Endometrium (tissue), 2 donors: ENCODE measurements around the gene ABLIM2.

Experiments used
- FAIRE-seq: peaks from 2 replicates; lab custom pipeline; 2012; peaks lifted over from hg19 to GRCh38; lab: Jason Lieb, UNC
- donor health status: control.
- donor health status: control.

Gene ABLIM2

DNA sequence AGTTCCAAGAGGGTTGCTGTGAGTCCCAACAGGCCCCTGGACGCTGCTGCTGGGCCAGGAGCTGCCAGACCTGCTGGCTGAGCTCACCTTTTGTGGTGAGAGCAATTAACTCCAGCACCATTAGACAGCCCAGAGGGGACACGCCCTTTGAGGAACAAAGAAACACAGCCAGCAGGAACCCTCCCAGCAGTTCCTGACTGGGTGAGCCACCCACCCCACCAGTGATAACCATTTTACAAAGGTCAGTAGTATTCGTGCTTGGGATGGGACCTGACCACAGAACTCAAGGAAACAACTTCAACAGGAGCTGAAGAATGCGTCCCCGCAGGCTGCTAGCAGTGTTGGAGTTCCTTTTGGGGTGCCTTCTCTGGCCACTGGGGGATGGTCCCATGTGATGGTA is 180.1 kb downstream of the ABLIM2 start:
- no peak for FAIRE-seq

DNA sequence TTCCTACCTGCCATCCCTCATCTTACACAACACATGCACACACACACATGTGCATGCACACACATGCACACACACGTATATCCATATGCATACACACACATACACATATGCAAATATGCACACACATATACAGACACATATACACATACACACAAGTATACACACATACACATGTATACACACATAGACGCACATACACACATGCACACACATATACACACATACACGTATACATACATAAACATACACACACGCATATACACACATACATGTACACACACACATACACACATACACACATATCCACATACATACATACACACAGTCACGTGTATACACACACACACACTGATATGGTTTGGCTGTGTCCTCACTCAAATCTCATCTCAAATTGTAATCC is 182.0 kb downstream of the ABLIM2 start:
- no peak for FAIRE-seq

DNA sequence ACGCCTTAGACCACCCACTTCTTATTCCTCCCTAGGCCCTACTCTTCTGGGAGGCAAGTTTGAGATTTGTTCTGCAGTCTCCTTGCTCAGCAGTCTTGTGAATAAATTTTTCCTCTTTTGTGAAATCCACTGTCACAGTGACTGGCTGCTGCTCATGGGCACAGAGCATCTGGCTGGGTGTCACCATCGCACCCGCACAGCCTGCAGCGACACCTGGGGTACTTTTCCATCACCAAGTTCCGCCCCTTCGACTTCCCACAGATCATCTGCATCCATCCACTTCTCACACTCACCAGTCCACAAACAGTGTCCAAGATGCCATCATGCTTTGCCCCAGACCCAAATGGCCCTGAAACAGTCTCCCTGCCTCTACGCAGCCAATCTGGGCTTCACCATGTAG is 182.6 kb downstream of the ABLIM2 start:
- no peak for FAIRE-seq

DNA sequence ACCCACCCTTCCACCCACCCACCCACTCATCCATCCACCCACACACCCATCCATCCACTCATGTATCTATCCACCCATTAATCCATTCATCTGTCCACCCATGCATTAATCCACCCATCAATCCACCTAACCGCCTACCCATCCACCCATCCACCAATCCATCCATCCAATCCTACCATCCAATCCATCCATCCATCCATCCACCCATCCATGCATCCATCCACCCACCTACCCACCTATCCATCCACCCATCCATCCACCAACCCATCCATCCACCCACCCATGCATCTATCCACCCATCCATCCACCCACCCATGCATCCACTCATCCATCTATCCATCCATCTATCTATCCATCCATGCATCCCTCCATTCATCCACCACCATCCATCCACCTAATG is 184.2 kb downstream of the ABLIM2 start:
- no peak for FAIRE-seq

DNA sequence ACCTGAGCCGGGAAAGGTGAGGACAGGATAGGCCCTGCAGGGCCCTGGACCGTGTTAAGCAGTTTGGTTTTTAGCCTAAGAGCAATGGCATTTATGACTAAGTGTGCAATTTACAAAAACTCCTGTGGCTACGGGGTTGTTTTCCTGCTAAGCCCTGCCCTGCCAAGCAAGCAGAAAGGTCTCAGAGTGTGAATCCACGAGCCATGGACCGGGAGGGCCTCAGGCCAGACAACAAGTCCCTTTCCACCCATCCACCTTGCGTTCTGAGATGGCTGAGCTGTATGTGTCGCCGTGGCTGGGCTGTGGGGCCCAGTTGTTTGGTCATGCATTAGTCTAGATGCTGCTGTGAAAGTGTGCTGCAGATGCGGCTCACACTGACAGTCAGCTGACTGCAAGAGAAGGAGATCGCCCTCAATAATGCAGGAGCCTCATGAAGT is 185.1 kb downstream of the ABLIM2 start:
- FAIRE-seq = no peak

DNA sequence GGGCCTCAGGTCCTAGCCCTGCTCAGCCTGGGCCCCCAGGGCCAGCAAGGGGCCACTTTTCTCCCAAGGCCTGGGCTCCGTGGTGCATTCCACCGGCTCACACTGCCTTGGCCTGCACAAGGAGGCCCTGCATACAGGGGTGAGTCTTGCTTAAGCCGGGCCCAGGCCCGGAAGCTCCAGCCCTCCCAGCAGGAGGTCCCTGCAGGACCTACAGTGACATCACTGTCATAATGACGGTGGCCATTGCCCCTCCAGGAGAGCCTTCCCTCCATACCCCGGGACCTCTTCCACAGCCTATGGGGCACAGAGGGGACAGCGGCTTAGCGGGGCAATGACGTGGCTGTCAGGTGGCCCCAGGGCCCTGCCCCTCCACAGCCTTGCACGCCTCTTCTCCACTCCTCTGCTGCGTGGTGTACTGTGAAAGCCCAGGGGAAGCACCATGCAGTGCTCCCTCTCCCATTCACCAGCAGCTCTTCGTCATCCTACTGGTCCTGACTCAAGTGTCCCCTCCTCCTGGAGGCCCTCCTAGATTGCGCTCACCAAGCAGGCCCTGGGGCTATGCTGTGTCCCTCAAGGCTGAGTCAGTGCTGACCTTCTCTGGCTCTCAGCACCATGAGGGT is 186.6 kb downstream of the ABLIM2 start:
- no peak for FAIRE-seq

DNA sequence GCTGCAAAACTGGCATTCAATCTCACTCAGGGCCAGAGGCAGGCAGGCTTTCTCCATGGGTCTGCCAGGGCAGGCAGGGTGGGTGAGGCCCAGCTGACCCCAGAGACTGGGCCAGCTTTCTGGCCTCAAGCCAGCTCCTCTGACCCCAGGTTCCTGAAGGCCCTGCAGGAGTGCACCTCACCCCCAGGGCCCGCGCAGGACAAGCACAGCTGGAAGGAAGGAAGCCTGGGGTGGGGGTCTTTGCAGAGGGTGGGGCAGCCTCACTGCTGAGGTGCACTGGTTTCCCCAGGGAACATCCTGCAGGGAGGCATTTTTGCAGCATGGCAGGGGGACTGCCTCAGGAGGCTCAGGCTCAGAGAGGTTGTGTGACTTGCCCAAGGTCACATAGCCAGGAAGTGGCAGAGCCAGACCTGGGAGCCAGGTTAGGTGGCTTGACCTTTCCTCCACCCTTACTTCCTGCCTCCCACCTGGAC is 187.4 kb downstream of the ABLIM2 start:
- FAIRE-seq = no peak

DNA sequence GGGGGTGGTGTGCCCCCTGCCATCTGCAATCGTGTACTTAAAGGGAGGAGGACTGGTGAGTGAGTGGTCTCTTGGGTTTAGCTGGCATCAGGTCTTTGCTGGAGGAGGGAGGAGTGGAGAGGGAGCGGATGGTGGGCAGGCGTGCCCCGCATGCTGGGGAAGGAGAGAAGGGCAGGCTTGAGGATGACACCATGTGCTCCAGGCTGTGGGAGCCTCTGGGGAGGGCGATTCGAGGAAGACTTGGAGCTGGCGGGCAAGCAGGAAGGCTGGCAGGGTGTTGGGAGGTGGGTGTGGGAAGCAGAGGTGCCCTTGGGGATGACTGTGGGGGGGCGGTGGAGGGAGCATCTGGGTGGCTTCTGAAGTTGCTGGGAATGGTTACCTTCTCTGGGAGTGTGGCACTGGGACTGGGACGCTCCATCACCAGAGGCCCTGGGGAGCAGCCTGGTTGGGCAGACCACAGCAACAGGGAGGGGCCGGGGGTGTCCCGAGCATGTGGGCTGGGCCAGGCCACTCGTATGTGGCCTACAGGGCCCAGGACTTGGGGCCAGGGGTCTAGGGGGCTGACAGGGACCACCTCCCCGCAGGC is 188.2 kb downstream of the ABLIM2 start:
- no peak for FAIRE-seq

DNA sequence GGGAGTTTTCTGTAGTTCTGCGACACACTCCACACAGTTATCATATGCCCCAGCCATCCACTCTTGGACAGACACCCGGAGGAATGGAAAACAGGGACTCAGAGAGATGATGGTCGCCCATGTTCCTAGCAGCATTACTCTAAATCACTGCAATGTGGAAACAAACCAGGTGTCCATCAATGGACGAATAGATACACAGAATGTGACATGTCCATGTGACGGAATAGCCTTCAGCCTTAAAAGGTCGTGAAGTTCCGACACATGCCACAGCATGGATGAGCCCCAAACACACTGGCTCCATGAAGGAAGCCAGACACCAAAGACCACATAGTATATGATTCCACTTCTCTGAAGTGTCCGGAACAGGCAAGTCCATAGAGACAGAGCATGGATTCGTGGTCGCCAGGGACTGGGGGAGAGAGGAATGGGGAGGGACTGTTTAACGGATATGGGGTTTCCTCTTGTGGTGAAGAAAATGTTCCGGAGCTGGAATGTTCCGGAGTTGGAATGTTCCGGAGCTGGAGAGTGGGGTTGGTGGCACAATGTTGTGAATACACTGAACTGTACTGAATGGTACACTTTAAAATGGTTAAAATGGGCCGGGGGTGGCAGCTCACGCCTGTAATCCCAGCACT is 190.2 kb downstream of the ABLIM2 start:
- FAIRE-seq = no peak

DNA sequence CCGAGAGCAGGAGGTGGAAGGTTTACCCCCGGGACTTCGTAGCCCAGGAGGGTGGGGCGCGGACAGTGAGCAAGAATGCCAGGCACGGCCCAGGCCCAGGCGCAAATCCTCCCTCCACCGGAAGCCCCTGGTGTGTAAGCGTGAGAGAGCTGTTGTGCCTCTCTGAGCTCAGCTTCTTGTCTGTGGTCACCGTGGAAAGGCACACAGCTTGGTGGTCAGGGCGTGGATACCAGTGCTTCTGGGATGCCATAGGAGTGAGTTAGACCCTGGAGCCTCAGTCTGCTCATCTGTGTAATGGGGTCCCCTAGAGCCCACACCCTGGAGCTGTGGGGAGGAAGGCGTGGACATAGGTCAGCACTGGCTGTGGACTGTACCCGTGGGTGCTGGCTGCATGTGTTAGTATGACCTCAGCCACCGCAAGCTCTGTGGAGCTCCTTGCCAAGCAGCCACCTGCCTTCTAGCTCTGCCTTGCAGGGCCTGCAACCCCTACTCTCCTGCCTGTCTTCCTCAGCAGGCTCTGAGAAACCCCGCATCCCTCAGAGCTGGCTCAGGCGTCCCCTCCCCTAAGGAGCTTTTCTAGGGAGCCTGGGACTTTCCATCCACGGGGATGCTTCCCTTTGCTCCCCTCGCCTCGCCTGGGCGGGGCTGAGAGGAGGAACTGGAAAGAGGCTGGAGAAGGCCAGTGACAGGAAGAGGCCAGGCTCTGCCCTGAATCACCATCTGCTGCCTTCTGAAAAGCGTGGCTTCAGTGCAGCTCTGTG is 190.9 kb downstream of the ABLIM2 start:
- FAIRE-seq = no peak

DNA sequence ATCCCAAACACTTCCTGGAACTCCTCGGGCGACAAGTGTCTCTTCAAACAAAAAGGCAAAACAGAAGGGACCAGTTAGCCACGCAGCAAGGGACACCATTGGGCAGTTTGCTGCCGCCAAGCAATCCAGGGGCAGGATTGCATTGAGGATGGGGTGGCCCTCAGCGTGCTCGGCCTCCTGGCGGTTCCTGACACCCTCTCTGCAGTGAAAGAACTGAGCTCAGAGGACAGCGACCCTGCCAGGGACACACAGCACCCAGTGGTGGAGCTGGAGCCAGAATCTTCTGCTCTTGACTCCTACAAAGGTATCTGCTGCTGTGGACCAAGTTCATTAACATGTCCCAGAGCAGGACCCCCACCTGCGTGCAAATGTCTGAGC is 191.6 kb downstream of the ABLIM2 start:
- FAIRE-seq = no peak

DNA sequence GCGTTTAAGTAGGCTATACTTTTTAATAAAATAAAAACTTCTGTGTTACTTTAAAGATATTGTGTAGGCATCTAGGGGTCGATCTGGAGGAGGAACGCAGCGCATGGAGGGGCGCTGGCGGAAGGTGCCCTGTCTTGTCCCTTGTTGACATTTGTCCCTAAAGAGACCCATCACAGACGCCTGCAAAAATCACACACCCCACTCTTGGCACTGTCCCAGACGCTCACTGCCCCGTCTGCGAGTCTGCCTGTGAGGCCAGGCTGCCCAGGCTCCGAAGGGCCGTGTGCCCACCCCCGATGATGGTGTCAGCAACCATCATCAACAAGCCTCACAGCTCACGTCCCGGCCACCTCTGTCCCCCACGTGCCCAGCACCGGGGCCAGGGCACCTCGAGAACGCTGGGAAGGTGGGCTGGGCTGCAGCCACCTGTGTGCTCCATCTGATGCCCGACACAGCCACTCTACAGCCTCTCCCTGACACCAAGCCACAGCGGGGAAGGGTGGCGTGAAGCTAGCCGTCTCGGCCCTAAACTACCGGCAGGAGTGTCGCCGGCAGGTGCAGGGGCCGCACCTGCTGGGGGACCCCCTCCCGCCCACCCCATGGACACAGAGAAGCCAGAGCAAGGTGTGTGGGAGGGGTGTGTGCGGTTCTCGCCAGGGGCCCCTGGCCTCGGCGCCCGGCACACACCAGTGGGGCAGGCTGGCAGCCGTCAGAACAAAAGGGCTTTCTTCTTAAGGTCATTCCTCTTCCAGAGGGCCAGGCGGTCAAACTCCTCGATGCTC is 192.1 kb downstream of the ABLIM2 start:
- no peak for FAIRE-seq

DNA sequence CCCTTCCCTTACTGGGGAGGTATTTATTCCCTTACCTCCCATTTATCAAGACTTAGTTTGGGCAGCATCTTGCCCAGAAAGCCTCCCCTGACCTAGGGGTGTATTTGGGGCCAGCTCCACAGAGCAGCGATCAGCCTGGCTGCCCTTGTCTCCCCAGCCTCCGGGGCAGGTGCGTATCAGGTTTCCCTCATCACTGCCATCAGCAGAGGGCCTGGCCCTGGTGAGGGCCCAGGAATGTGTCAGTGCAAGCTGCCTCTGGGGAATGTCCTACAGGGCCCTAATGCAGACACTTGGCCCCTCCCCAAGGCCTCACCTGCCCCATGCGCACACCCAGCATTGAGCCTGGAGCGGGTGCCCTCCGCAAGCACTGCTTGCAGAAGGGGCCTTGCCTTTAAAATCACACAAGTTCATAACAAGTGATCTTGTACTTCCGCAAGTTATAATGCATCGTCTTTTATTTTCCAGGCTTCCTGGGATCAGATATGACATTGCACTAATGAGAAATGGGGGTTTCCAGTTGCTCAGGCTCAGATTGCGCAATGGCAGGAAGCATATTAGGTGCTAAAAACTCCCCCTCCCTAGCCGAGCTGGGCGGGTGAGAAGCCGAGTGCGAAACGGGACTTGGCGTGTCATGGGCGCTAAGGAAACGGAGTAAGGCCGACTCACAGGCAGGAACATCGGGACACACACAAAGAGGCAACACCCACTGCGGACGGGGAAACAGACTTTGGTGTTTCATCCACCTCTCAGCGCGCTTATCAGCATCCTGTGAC is 193.5 kb downstream of the ABLIM2 start:
- FAIRE-seq = no peak

DNA sequence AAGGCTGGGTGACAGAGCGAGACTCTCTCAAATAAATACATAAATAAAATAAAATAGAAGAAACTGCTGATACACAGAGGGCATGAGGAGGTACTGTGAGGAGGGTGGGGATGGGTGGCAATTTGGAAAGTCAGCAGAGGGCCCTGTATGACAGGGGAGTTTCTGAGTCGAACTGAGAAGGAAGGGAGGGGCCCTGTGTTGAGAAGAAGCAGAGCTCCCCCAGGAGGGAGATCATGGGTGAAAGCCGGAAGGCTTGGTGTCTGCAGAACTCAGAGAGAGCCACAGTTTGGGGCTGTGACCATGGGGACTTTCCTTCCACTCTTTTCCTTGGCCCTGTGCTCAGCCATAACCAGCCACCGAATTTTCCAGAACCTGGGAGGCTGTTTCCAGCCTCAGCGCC is 194.2 kb downstream of the ABLIM2 start:
- FAIRE-seq = no peak

DNA sequence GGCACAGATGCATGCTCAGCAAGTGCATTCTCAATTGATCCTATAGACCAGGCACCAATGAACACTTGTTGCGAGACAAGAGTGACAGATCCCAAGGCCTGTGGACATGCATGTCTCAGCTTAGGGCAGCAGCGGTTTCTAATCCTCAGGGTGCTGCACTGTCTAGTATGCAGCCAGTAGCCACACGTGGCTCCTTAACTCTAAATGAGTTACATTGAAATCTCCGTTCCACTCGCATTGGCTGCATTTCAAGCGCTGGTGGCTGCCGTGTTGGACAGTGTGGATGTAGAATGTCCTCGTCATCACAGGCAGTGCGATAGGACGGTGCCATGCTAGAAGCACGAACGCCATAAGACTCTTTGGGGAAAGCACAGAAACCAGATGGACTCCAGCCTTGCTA is 194.9 kb downstream of the ABLIM2 start:
- no peak for FAIRE-seq

DNA sequence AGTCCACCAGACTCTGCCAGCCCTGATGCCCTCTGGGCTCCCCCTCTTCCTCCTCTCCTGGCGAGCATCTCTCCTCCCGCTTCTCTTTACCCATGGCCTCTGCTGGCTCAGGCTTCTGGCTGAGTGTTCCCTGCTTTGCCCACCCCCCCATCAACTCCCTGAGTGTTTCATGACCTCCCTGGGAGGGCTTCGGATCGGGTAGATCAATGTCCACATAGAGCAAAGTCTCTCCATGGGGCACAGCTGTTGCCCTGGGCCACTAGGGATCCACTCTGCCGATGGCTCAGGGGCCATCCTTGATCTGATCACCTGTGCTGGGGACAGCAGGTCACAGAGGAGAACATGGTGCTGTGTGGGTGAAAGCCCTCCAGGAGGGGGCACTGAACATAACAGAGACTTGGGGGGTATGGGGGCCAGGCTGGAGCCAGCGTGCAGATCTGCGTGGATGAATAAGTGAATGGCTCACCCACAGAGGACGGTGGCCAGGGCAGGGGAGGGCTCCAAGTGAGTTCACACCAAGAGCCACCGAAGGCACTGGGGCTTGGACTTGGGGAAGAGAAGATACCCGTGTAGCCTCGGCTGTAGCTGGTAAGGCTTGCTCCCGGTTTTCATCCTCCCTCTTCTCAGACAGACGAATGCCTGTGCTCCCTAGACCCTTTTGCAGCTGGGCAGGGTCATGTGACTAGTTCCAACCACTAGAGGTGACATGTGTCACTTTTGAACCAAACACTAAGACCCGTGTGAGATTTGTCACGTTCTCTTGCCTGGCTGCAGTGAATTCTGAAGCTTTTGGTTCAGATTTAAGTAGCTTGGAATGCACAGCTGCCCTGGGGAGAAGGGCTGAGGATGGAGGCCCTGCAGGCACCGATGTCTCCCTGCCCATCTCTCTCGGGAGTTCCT is 195.8 kb downstream of the ABLIM2 start:
- FAIRE-seq = no peak

DNA sequence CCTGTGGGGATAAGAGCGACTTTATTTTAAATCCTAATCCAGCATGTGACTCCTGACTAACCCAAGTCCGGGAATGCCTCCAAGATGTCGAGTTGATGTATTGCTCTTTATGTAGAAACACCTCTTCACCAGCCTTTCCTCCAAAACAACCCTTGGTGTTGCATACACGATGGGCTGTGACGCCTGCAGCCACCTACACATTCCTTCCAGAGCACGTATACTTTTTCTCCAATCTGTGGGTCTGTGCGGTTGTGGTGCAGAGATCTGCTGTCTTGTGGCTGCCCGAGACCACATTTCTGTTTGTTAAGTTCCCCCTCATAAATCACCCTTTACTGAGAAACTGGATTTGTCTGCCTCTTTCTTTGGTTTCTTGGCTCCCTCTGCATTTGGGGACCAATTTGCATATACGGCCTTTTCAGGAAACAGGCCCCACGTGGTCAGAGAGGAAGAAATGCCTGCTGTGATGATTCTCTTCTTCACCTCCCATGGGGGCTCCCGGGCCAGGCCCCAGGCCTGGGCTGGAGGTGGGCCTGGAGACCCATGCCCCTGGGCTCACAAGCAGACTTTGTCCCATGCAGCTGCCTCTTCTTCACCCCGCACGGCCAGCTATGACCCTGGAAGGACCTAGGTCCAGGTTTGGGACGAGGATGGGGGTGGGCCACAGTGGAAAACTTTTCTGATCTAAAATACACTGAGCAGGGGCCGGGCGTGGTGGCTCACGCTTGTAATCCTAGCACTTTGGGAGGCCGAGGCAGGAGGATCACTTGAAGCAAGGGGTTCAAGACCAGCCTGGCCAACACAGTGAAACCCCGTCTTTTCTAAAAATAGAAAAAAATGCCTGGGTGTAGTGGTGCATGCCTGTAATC is 197.6 kb downstream of the ABLIM2 start:
- FAIRE-seq = peak; percentile 50

DNA sequence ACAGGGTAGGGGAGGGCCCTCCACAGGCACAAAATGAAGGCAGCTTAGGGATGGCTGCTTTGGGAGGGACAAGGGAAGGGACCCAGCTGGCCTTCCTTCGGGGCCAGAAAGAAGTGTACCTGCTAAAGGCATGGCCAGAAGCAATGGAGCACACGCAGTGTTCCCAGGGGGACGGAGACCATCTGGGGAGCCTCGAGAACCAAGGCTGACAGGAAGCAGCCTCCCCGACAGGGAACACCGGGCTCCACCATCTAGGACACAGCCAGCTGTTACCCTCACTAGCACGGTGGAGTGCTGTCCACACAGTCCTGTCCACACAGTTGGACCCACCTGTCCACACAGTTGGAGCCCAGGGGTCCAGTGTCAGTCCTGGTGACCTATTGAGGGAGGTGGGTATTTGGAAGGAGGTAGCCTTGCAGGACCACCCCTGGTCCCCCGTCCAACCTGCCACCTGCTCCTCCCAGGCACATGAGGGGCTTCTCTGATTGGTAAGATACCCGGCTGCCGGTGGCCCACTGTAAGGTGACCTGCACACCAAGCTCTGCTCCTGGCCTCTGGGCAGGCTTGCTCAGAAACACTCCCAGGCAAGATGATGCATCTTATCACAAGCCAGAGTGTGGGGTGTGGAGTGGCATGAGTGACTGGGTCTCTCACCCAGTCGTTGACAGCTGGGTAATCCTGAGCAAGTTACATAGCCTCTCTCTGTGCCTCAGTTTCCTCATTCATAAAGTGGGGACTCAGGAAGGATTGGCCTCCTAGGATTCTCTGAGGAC is 198.4 kb downstream of the ABLIM2 start:
- no peak for FAIRE-seq

DNA sequence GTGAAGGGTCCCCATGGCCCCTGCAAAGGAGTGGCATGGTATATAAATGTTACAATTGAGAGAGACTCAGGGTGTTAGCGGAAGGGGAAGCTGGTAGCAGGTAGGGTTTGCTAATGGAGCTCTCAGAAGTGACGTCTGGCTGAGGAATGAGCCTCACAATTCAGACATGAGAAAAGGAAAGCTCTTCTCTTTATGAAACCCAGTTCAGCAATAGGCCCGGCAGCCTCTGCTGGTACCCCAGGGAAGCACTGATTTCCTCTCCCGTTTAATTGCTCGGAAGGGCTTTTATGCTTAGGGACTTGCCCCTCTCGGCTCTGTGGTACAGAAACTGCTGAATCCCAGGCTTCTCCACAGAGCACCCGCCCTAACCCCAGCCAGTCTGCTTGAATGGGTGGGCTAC is 199.5 kb downstream of the ABLIM2 start:
- no peak for FAIRE-seq
